ENCODE results near the gene NANOS1.
"Not testable (repeated sequence)": the region's sequence is repeated elsewhere in the genome, so short reads cannot be mapped to it uniquely, and the experiment has no call there.

NANOS1 gene

DNA sequence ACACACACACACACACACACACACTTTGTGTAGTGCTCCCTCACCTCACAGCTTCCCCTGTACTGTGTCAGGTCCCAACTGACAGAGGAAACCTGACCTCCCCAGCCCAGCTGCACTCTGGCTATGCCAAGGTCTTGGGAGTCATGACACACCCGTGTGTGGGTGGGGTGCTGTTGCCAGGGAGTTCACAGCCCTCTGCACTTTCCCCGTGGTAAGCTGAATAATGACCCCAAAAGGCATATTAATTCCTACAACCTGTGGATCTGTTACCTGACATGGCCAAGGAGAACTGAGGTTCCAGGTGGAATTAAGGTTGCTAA is 8.9 kb upstream of the NANOS1 start:
- no peak for DNase-seq

DNA sequence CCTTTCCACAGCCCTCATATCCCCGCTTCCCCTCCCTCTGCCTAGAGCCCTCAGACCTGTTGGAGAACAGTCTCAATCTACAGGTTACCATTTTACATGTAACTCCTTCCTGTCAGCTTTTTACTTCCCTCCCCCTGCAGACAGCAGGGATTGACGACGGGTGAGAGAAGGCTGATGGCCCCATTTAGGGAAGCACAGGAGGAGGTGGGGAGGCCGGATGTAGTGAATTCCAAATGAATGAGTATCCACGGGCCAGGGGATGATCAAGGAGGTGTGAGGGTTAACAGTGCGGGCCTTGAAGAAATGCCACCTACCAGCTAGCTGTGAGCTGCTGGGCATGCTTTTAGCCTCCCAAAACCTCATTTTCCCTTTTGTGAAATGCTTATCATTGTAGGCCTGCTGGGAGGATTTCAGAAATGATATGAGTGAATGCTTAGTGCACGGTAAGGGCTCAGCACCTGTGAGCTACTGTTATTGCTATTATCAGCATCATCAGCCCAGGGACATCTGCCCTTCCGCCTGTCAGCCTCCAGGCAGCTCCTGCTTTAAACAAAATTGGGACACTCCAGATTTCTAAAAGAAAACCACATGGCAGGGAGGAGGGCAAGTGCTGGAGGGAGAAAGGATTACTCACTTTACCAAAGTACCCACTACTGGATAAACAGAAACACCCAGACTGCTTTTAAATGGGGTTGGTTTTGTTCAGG is 6.5 kb upstream of the NANOS1 start:
- no peak for DNase-seq

DNA sequence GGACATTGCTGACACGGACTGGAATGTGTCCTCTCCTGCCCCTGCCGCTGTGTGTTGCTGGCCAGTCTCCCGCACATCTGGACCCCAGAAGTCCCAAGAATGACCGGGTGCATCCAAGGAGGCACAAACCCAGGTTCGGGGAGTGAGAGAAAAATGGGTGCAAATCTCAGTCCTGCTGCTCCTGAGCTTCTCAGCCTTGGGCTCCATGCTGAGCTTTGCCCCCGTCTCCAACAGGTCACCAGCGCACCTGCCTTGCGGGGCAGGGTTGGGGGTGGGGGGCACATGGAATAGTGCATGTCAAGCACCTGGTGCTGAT is 6.0 kb upstream of the NANOS1 start:
- no peak for DNase-seq

DNA sequence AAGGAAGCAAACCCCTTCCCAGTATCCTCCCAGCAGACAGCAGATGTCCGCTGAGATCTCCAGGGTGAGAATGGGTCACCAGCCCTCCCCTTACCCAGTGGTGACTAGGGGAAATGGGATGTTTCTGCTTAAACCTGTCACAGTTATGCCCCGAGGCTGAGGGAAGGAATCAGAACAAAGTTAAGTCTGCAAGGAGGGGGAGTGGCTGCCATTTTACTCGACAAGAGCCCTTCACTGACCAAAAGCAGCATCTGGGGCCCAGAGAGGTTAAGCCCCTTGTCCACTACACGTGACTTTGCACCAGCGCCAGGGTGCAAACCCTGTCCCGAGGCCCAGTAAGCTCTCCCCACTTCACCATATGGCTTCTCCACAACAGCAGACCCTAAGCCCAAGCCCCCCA is 4.6 kb upstream of the NANOS1 start:
- no peak for DNase-seq

DNA sequence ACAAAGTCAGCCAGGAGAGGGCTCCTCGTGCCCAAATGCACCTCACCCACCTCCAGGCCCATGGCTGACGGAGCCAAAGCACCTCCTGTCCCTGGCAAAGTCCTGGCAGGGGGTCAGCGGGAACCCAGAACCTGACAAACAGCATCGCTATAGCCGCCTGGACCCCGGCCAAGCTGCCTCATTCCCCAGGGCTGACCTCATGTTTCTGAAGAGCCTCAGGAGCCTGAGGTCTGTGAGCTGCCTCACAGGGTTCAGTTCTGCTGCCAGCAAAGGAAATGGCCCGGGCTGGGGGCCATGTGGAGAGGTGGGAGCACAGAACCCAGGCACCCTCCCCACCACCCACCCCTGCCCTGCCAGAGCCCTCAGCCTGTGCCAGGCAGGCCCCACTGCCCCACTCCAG is 4.2 kb upstream of the NANOS1 start:
- no peak for DNase-seq

DNA sequence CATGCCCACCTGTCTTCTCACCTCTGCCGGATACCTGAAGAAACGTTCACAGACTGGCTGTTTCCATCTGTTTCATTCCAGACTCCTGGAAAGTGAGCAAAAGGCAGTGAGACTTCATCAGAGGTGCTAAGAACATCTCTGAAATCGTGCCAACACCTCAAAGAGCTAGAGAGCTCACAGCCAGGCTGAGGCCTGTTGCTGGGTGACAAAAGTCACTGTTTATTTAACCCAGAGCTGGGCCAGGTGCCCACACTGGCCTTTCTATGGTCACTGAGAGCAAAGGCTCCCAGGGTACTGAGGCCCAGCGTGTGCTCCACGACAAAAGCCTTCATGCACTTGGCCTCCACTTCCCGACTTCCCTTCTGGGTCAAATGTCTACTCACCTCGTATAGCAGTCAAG is 3.7 kb upstream of the NANOS1 start:
- peak; percentile 19 for DNase-seq

- no peak for DNase-seq
Observed at GRCh38 chr10:119026301-119027110, 3.0 kb upstream of the NANOS1 start.

DNA sequence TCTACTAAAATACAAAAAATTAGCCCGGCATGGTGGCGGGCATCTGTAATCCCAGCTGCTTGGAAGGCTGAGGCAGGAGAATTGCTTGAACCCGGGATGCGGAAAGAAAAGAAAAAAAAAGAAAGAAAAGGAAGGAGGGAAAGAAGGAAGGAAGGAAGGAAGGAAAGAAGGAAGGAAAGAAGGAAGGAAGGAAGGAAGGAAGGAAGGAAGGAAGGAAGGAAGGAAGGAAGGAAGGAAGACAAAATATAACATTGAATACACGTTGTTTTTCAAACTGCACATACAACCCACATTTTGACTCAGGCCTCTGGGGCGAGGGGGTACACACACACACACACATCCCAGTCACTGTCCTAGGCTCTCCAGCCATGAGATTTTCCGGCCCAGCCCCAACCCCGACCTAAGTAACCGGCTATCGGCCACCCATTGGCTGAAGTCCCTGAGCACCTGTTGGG is 1.0 kb upstream of the NANOS1 start:
- not testable (repeated sequence) for DNase-seq

GRCh38 chr10:119028900-119029612 is 458 bp upstream of the NANOS1 start:
- no peak for DNase-seq

DNA sequence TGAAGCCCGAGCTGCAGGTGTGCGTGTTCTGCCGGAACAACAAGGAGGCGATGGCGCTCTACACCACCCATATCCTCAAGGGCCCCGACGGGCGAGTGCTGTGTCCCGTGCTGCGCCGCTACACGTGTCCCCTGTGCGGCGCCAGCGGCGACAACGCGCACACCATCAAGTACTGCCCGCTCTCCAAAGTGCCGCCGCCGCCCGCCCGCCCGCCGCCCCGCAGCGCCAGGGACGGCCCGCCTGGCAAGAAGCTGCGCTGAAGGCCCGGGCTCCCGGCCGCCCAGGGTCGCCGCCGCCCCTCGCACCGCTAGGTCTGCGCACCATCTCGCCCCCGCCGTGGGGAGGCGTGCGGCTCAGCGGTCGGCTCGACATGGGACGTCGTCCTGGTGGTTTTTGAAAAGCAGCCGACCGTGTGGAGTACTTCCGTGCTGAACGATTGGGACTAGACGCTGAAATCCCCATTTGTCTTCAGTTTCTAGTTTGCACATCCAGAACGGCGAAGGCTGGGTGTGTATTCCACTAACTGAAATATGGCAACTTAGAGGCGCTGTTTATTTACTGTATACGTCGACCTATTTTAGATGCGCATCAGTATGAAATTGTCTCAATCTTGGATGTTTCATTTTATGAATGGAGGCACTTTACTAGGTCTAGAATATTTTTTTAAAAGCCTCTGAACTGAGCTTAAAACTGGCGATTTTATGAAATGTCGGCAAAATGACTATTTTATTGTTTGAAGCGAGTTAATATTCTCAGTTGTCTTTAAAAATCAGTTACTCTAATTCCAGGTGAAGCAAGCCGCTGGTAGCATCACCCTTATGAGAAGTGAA is 1.1 kb downstream of the NANOS1 start:
- no peak for DNase-seq

GRCh38 chr10:119031496-119032059 is 2.1 kb downstream of the NANOS1 start:
- DNase-seq, result no peak

GRCh38 chr10:119039161-119039560 is 9.6 kb downstream of the NANOS1 start:
- DNase-seq, result no peak

DNA sequence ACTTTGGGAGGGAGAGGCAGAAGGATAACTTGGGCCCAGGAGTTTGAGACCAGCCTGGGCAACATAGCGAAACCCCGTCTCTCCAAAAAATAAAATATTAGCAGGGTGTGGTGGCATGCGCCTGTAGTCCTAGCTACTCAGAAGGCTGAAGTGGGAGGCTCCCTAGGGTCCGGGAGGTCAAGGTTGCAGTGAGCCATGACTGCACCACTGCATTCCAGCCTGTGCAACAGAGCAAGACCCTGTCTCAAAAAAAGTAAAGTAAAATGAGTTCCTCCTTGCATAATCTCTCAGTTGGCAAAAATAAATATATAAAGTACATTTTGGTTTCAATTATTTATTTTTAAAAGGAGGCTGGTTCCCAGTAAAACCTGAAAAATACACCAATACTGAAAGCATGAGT is 11.8 kb downstream of the NANOS1 start:
- DNase-seq, result no peak

DNA sequence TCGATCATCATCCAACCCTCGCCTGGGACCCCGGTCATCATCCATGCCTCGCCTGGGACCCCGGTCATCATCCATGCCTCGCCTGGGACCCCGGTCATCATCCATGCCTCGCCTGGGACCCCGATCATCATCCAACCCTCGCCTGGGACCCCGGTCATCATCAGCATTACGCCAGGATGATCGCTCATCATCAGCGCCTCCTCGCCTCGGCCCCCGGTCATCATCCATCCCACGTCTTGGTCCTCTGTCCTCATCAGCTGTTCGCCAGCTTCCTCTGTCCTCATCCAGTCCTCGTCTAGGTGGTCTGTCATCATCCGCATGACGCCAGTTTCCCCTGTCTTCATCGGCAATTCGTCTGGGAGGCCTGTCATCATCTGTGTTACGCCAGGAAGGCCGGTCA is 12.7 kb downstream of the NANOS1 start:
- no peak for DNase-seq

DNA sequence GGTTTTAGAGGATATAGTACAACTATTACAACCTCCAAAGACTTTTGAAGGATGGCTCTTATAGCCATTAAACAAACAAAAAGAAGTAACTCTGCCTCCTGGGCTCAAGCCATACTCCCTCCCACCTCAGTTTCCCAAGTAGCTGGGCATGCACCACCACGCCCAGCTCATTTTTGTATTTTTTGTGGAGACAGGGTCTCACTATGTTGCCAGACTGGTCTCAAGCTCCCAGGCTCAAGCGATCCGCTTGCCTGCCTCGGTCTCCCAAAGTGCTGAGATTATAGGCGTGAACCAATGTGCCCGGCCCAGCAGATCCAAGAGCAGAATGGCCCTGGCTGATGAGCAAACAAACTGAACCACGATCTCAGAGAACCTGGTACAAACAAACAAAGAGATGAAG is 16.0 kb downstream of the NANOS1 start:
- no peak for DNase-seq

- DNase-seq, result no peak
Observed at GRCh38 chr10:119049361-119049760, 19.8 kb downstream of the NANOS1 start.

DNA sequence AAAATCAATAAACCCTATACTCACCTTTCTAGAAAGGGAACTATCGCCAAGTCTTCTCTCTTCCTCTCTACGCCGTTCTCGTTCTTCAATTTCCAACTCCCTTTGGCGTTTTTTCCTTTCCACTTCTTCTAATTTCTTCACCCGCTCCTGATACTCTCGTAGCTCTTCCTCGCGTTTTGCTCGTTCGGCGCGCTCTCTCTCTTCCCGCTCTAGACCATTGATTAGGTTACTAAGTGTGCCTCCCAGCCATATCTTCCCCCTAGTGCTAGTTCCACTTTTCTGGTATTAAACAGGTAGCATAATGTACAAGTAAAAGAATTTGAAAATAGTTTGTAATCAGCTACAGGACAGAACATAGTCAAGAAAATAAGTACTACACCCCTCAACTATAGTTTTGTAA is 20.3 kb downstream of the NANOS1 start:
- DNase-seq, result no peak

DNA sequence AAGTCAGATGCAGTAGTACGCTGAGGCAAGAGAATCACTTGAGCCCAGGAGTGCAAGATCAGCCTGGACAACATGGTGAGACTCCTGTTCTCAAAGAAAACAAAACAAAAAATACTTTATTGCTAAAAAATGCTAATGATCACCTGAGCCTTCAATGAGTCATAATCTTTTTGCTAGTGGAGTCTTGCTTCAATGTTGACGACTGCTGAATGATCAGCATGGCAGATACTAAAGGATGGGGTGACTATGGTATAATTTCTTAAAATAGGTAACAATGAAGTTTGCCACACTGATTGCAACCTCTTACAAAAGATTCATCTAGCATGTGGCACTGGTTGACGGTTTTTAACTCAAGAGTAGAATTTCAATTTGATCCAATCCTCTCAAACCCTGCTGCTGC is 22.3 kb downstream of the NANOS1 start:
- DNase-seq, result no peak

GRCh38 chr10:119055472-119055871 is 26.0 kb downstream of the NANOS1 start:
- DNase-seq, result no peak

DNA sequence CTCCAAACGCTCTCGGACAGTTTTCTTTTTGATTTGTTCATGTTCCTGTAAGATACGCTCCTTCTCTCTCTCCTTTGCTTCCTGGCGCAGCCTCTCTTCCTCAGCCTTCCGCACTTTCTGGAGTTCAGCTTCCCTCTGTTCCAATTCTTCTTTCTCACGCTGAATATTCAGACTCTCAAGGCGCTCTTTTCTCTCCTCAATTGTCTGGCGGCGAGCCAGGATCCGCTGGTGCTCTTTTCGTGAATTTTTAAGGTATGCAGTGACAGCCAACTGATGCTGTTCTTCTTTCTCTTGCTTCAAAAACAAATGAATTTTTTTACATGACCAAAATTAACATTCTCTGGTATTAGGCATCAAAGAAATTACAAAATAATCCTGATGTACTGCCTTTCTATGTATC is 28.5 kb downstream of the NANOS1 start:
- no peak for DNase-seq

DNA sequence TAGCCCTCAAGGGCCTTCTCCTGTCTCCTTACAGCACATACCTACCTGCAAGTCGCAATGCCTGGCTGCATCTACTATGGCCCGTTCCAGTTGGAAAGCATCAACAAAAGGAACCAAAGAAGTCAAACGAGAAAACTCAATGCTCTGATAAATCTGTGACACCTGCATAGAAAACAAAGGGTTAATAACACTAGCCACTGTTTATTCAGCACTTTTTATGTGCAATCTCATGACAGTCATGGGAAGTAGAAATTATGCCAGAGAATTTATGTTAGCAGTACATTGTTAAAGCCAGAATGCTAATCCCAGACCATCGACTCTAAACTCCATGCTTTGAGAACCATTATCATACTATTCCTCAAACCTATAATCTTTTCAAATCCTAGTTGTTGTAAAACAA is 30.0 kb downstream of the NANOS1 start:
- no peak for DNase-seq

DNA sequence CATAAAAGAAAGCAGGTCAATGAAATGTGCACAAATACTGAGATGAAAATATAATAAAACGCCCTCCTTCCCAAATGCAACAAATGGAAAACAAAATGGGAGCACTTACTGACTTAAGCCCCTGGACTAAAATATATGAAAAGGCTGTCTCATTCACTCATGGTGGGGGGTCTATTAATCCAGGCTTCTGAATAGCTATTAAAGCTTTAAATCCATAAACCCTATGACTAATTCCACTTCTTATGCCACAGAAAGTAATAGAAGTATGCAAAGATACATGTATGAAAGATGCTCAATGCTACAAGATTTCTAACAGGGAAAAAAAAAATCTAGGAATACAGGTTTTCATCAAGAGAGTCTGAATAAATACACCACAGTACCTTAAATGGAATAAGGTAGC is 30.6 kb downstream of the NANOS1 start:
- DNase-seq, result no peak

GRCh38 chr10:119061352-119061751 is 31.8 kb downstream of the NANOS1 start:
- DNase-seq, result no peak

Measured in NCI-H2029 treated with DMSO at 0.1 percent for 48 hours (cell line).